ENCODE measurements around the gene SLC8A3. TPM values are rescaled to one million over a fixed set of nuclear protein-coding genes. Genes with fewer than 3 reads are reported as not detected.

Gene SLC8A3
- total and polyA plus RNA-seq, 9 of the 15 experiments (the other 6 are each of a cell fraction or from before 2014, with no cell fraction given), result not detected

DNA sequence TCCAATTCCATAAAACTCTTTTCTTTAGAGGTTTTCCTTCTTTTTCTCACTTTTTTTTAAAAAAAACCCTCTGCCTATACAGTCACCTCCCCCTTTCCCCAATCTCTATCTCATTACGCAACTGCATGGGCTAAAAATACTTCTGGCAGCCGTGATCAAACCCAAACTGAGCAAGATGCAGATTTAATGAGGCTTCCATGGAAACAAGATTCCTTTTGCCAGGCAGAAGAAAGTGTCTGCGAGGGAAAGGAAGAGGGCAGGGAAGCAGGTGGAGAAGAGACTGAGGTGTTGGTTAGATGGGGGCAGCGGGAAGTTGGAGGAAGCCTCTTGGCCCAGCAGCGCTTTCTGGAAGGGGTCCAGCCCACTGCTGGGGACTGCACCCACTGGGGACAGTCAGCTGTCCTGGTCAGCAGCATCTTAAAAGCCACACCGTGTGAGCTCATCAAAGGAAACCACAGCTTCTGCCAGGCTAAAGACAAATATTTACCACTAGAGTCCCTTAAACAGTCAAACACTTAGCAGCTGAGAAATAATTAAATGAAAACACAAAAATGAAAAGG, 90.4 kb downstream of the SLC8A3 start (continued):
- TF ChIP-seq TCF15 (CRISPR knock-in tag; IDR thresholded peaks at IDR 0.05) (no peak), TEAD1 (CRISPR knock-in tag; IDR thresholded peaks at IDR 0.05) (no peak)

GRCh38 chr14:70097576-70098249, 91.0 kb downstream of the SLC8A3 start:
- no peak for ATAC-seq
- FAIRE-seq, result no peak
- no TSS peak for BruUV-seq (replicated peaks)
- Histone ChIP-seq H3K36me3 (ENCODE audit: control insufficient read depth, insufficient read depth, low read length) (no peaks in the 10 kb centered on the region), H3K4me2 (ENCODE audit: insufficient read depth, low read length) (no peak overlapping the region), H3K9me1 (ENCODE audit: control insufficient read depth, insufficient read depth, low read length) (no peaks in the 10 kb centered on the region), H3K9ac (ENCODE audit: insufficient read depth in 1 of 2, low read depth in 2 of 2, low read length in 2 of 2) (no peak overlapping the region), H3K79me2 (ENCODE audit: control insufficient read depth, insufficient read depth, low read length) (no peaks in the 10 kb centered on the region), H3K27ac (ENCODE audit: extremely low read depth, low read depth, low read length) (no peak overlapping the region), H3K4me3 (no peak overlapping the region), H3K9me3 (replicated peaks; ENCODE audit: control insufficient read depth, insufficient read depth, low read depth, low read length) (no peaks in the 10 kb centered on the region), H2AFZ (ENCODE audit: low read depth, low read length) (no peak overlapping the region), H3K4me1 (replicated peaks in 1 of 2; ENCODE audit: control insufficient read depth in 2 of 2, insufficient read depth in 2 of 2, low read length in 2 of 2) (no peaks in the 10 kb centered on the region), H3K27me3 (ENCODE audit: control insufficient read depth in 2 of 2, insufficient read depth in 2 of 2, low read length in 2 of 2) (no peaks in the 10 kb centered on the region), H4K20me1 (replicated peaks; ENCODE audit: control insufficient read depth, insufficient read depth, low read length) (0 out of 2 replicates have a peak, but pooled peaks cover 3% of the 10 kb centered on the region)
- TF ChIP-seq ZNF583 (CRISPR knock-in tag; IDR thresholded peaks at IDR 0.05) (no peak), CHD1 (IDR thresholded peaks at IDR 0.05; ENCODE audit: low read length) (no peak), ZNF444 (CRISPR knock-in tag; IDR thresholded peaks at IDR 0.05) (no peak), E2F1 (CRISPR knock-in tag; IDR thresholded peaks at IDR 0.05) (no peak), MTA3 (IDR thresholded peaks at IDR 0.05; ENCODE audit: borderline replicate concordance) (no peak), DDX20 (tag; IDR thresholded peaks at IDR 0.05; ENCODE audit: low read depth) (no peak), POLR2G (IDR thresholded peaks at IDR 0.05; ENCODE audit: low read depth, low read length) (no peak), EGR1 (conservative IDR thresholded peaks at IDR 0.05) (no peak), ZNF507 (tag; conservative IDR thresholded peaks at IDR 0.05) (no peak), SMARCC2 (IDR thresholded peaks at IDR 0.05; ENCODE audit: low read depth) (no peak)
- TF ChIP-seq, protein P1, sequence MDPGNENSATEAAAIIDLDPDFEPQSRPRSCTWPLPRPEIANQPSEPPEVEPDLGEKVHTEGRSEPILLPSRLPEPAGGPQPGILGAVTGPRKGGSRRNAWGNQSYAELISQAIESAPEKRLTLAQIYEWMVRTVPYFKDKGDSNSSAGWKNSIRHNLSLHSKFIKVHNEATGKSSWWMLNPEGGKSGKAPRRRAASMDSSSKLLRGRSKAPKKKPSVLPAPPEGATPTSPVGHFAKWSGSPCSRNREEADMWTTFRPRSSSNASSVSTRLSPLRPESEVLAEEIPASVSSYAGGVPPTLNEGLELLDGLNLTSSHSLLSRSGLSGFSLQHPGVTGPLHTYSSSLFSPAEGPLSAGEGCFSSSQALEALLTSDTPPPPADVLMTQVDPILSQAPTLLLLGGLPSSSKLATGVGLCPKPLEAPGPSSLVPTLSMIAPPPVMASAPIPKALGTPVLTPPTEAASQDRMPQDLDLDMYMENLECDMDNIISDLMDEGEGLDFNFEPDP (CRISPR knock-in tag; IDR thresholded peaks at IDR 0.05), result no peak
- CTCF ChIA-PET (ENCODE audit: low intra/inter-chr PET ratio), result no interaction called here
- intact Hi-C loops (cut with micrococcal nuclease), result no loop called here
- POLR2A ChIA-PET, result interaction anchor here (0.6 kb wide), 1 partner anchor 17 kb away, joined by 3 read pairs; no protein-coding TSS in a partner anchor
- in situ Hi-C loops (cut with MboI), result no loop called here
- 0% methylated on average over 1 of the region's 1 CpG for WGBS (ENCODE audit: insufficient coverage, low coverage, missing lambda C conversion rate)
- no peak for DNase-seq (ENCODE audit: extremely low read depth in 1 of 4, low spot score in 3 of 4)
